ENCODE measurements around the gene KLF6. TPM values are rescaled to one million over a fixed set of nuclear protein-coding genes. Genes with fewer than 3 reads are reported as not detected.

KLF6 gene
- total RNA-seq, 1 donor from 2014 or later, result 88.6 TPM

GRCh38 chr10:3785251-3785850 lies 342 bp upstream of the KLF6 start:
- no peak for TF ChIP-seq CTCF (IDR thresholded peaks at IDR 0.05; ENCODE audit: partially characterized antibody, unreplicated experiment)
- H3K4me3 Mint-ChIP-seq (ENCODE audit: unreplicated experiment), result peak overlapping the region; percentile 76
- peaks cover 31% of the 10 kb centered on the region for H3K27me3 Mint-ChIP-seq (ENCODE audit: unreplicated experiment)
- peaks cover 17% of the 10 kb centered on the region for H3K36me3 Mint-ChIP-seq (ENCODE audit: unreplicated experiment)
- peak; percentile 99 for DNase-seq
- H3K9me3 Mint-ChIP-seq (ENCODE audit: unreplicated experiment), result peaks cover 36% of the 10 kb centered on the region
- H3K4me1 Mint-ChIP-seq (ENCODE audit: low read depth, unreplicated experiment), result peaks cover 23% of the 10 kb centered on the region
- peak overlapping the region; percentile 94 for H3K27ac Mint-ChIP-seq (ENCODE audit: unreplicated experiment)

GRCh38 chr10:3783682-3784432 lies 1.2 kb downstream of the KLF6 start:
- peaks cover 38% of the 10 kb centered on the region for H3K9me3 Mint-ChIP-seq (ENCODE audit: unreplicated experiment)
- peaks cover 31% of the 10 kb centered on the region for H3K27me3 Mint-ChIP-seq (ENCODE audit: unreplicated experiment)
- peak overlapping the region; percentile 98 for H3K27ac Mint-ChIP-seq (ENCODE audit: unreplicated experiment)
- TF ChIP-seq CTCF (IDR thresholded peaks at IDR 0.05; ENCODE audit: partially characterized antibody, unreplicated experiment), result no peak
- H3K4me1 Mint-ChIP-seq (ENCODE audit: low read depth, unreplicated experiment), result peaks cover 31% of the 10 kb centered on the region
- H3K36me3 Mint-ChIP-seq (ENCODE audit: unreplicated experiment), result peaks cover 10% of the 10 kb centered on the region
- DNase-seq, result peak; percentile 35
- peak overlapping the region; percentile 98 for H3K4me3 Mint-ChIP-seq (ENCODE audit: unreplicated experiment)

- Mint-ChIP-seq H3K36me3 (ENCODE audit: unreplicated experiment) (peaks cover 10% of the 10 kb centered on the region), H3K4me3 (ENCODE audit: unreplicated experiment) (peak overlapping the region; percentile 98), H3K27ac (ENCODE audit: unreplicated experiment) (peak overlapping the region; percentile 98), H3K4me1 (ENCODE audit: low read depth, unreplicated experiment) (peaks cover 33% of the 10 kb centered on the region), H3K27me3 (ENCODE audit: unreplicated experiment) (peaks cover 31% of the 10 kb centered on the region), H3K9me3 (ENCODE audit: unreplicated experiment) (peaks cover 38% of the 10 kb centered on the region)
- TF ChIP-seq CTCF (IDR thresholded peaks at IDR 0.05; ENCODE audit: partially characterized antibody, unreplicated experiment), result no peak
- DNase-seq, result peak; percentile 71
Measured at GRCh38 chr10:3783316-3783681, 1.7 kb downstream of the KLF6 start.

DNA sequence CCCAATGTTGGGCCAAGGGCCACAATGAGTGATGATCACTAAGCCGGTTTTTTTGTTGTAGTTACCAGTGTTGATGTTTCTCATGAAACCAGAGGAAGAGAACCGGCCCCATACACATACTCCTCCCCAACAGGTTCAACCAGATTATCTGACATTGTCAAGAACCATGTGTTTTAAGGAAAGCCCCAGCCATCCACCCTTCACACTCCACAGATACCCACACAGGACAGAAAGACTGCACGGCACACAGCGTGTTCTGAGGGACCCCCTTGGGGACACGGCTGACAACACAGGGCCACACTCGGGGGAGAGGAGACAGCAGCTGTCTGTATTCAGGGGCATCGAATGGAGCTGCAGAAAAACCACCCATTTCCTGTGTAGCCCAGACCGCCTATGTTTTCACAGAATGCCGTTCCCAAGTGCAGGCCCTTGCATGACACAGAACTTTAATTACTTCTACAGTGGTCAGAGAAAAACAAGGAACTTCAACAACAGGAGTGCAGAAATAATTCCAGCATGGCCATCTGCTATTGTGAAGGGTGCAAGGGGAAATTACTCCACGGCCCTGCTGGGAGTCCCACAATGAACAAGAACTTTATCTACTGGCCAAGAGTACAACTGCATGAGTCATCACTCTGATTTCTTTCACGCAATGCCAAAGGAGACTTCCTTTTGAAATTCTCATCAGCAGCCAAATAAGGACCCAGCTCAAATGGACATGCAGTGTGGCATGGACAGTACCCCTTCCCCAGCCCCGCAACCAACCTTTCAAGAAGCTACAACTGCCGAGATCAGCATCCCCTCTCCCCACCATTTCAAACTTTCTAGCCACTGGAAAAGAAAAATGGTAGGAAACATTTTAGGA lies 2.3 kb downstream of the KLF6 start:
- Mint-ChIP-seq H3K27me3 (ENCODE audit: unreplicated experiment) (peaks cover 29% of the 10 kb centered on the region), H3K4me3 (ENCODE audit: unreplicated experiment) (peak overlapping the region; percentile 98), H3K27ac (ENCODE audit: unreplicated experiment) (peak overlapping the region; percentile 98), H3K36me3 (ENCODE audit: unreplicated experiment) (peaks cover 15% of the 10 kb centered on the region), H3K9me3 (ENCODE audit: unreplicated experiment) (peaks cover 38% of the 10 kb centered on the region), H3K4me1 (ENCODE audit: low read depth, unreplicated experiment) (peaks cover 36% of the 10 kb centered on the region)
- TF ChIP-seq CTCF (IDR thresholded peaks at IDR 0.05; ENCODE audit: partially characterized antibody, unreplicated experiment), result no peak
- DNase-seq, result no peak

Measured in glutamatergic neuron (in vitro differentiated cells).